Kidney (tissue), 14 donors: ENCODE measurements around the gene TCEA3. TPM values are rescaled to one million over a fixed set of nuclear protein-coding genes. Genes with fewer than 3 reads are reported as not detected.

ENCODE experiments used
- DNase-seq, 5 donors: peaks; one replicate each; pipeline ENCODE4 v3.0.0-alpha.2; 2013 to 2020
- FAIRE-seq: peaks from 2 replicates; lab custom pipeline; 2012; peaks lifted over from hg19 to GRCh38; lab: Jason Lieb, UNC
- H3K27ac ChIP-seq, 2 donors: one replicate each; pipeline ENCODE4 v1.7.0; 2013; ENCODE audit warnings: low read depth in 2 of 2, low read length in 2 of 2, inconsistent platforms in 1 of 2
- H3K27me3 ChIP-seq: one replicate; pipeline ENCODE4 v1.7.1; 2013; ENCODE audit warnings: low read length, inconsistent platforms; ENCODE audit not compliant: control insufficient read depth, insufficient read depth
- H3K36me3 ChIP-seq, 3 donors: one replicate each; pipeline versions ENCODE4 v1.7.0 to v1.7.1; 2013; ENCODE audit warnings: low read length in 3 of 3, control low read depth in 1 of 3, inconsistent platforms in 1 of 3; ENCODE audit not compliant: insufficient read depth in 3 of 3, control insufficient read depth in 2 of 3
- H3K4me1 ChIP-seq, 3 donors: one replicate each; pipeline versions ENCODE4 v1.7.0 to v1.7.1; 2013; ENCODE audit warnings: low read length in 3 of 3, inconsistent platforms in 1 of 3, low read depth in 1 of 3; ENCODE audit not compliant: control insufficient read depth in 2 of 3, insufficient read depth in 2 of 3
- H3K4me3 ChIP-seq, 3 donors: one replicate each; pipeline versions ENCODE4 v1.7.0 to v1.8.1; 2013; ENCODE audit warnings: low read length in 3 of 3, control low read depth in 1 of 3, inconsistent platforms in 1 of 3
- H3K9ac ChIP-seq, 3 donors: one replicate each; pipeline versions ENCODE4 v1.7.0 to v1.7.1; 2013; ENCODE audit warnings: low read length in 3 of 3, control low read depth in 1 of 3, inconsistent platforms in 1 of 3
- H3K9me3 ChIP-seq, 3 donors: one replicate each; pipeline versions ENCODE4 v1.7.0 to v1.7.1; 2013; ENCODE audit warnings: low read length in 3 of 3, control low read depth in 1 of 3, inconsistent platforms in 1 of 3; ENCODE audit not compliant: control insufficient read depth in 2 of 3, insufficient read depth in 1 of 3
- CTCF ChIP-seq: IDR thresholded peaks from 3 replicates; pipeline ENCODE4 v1.5.1; 2012; ENCODE audit warnings: mild to moderate bottlenecking, moderate library complexity, borderline replicate concordance; ENCODE audit not compliant: insufficient read depth; ENCODE audit errors: extremely low read depth
- intact Hi-C: fragments of 100-400 bp; cut with DNase I; formaldehyde crosslinking; loops from one replicate; pipeline ENCODE4 v1.11.1; 2022
- polyA plus RNA-seq: library from polyadenylated mRNA; stranded (reverse); fragments of 350-450 nt; fragmentation: Illumina TruSeq; extraction: RNeasy Lipid Tissue Mini Kit (QIAGEN cat#74804); gene quantifications from one replicate; pipeline ENCODE4 v1.2.3, GENCODE V29; 2014; ENCODE audit warnings: low read depth, low replicate concordance; ENCODE audit not compliant: insufficient read depth
- total RNA-seq: library from RNA; stranded (reverse); fragmentation: NEBNext Ultra II Directional; extraction: Animal tissue kit (Norgen Biotek cat#: 25700); gene quantifications from one replicate; pipeline ENCODE4 v1.2.1, GENCODE V29; 2021
- donor health status: control.
- donor health status: control.
- donor health status: control.
- donor health status: control.
- donor health status: control.
- donor health status: DM: yes; HTN: yes; CAD: no.
- donor health status: Normal renal cell carcinoma (clear cell type).

TCEA3 gene
- total and polyA plus RNA-seq, 2 donors from 2014 or later: 46.3 to 93.2 TPM

GRCh38 chr1:23402286-23403037 lies 22.1 kb downstream of the TCEA3 start:
- peaks cover 0 to 18% (median 11%) of the 10 kb centered on the region in 3 donors for H3K4me1 ChIP-seq
- no peaks in the 10 kb centered on the region for H3K27me3 ChIP-seq
- peak overlapping the region in 1 of 3 donors; percentile 28 for H3K9ac ChIP-seq
- H3K36me3 ChIP-seq: peaks cover 0 to 19% (median 12%) of the 10 kb centered on the region in 3 donors
- no peak for TF ChIP-seq CTCF
- no peaks in the 10 kb centered on the region for H3K9me3 ChIP-seq
- H3K27ac ChIP-seq: no peak overlapping the region
- DNase-seq (no peak), FAIRE-seq (no peak)
- intact Hi-C loops: no loop called here
- no peak overlapping the region for H3K4me3 ChIP-seq

- TF ChIP-seq CTCF: no peak
- no peaks in the 10 kb centered on the region for H3K9me3 ChIP-seq
- no peak overlapping the region for H3K9ac ChIP-seq
- peaks cover 0 to 18% (median 11%) of the 10 kb centered on the region in 3 donors for H3K4me1 ChIP-seq
- peaks cover 0 to 20% (median 15%) of the 10 kb centered on the region in 3 donors for H3K36me3 ChIP-seq
- H3K27me3 ChIP-seq: no peaks in the 10 kb centered on the region
- DNase-seq (no peak), FAIRE-seq (no peak)
- intact Hi-C loops: no loop called here
- H3K4me3 ChIP-seq: no peak overlapping the region
- no peak overlapping the region for H3K27ac ChIP-seq
Measured at GRCh38 chr1:23401313-23401712, 23.2 kb downstream of the TCEA3 start.

- TF ChIP-seq CTCF: no peak
- Histone ChIP-seq H3K4me3 (no peak overlapping the region), H3K4me1 (peaks cover 0 to 18% (median 11%) of the 10 kb centered on the region in 3 donors), H3K27me3 (no peaks in the 10 kb centered on the region), H3K9me3 (no peaks in the 10 kb centered on the region), H3K36me3 (peaks cover 0 to 17% (median 12%) of the 10 kb centered on the region in 3 donors), H3K9ac (no peak overlapping the region), H3K27ac (no peak overlapping the region)
- DNase-seq (no peak), FAIRE-seq (no peak)
- intact Hi-C loops: no loop called here
Measured at GRCh38 chr1:23400324-23401114, 24.0 kb downstream of the TCEA3 start.
